Measurements from ENCODE around the gene OSBPL9.
"Not testable (repeated sequence)": the region's sequence is repeated elsewhere in the genome, so short reads cannot be mapped to it uniquely, and the experiment has no call there.

OSBPL9 gene

DNA sequence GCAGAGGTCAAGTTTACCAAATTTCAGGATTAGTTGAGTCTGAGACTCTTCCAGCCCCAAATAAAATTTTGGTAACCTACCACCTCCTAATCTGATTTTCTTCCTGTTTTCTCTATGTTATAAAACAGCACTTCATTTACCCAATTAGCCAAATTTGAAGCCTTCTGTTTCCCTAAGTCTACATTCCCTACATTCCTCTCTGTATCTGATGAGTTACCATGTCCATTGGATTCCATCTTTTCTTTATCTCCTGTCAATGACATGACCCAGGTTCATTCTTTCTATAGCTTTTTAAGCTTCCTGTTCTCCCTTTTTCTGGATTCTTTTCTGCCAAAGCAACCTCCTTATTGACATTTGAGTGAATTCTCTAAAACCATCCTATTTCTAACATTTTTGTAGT lies 72.8 kb downstream of the OSBPL9 start:
- ATAC-seq = no peak
- H3K27ac Mint-ChIP-seq = peak overlapping the region; percentile 11

DNA sequence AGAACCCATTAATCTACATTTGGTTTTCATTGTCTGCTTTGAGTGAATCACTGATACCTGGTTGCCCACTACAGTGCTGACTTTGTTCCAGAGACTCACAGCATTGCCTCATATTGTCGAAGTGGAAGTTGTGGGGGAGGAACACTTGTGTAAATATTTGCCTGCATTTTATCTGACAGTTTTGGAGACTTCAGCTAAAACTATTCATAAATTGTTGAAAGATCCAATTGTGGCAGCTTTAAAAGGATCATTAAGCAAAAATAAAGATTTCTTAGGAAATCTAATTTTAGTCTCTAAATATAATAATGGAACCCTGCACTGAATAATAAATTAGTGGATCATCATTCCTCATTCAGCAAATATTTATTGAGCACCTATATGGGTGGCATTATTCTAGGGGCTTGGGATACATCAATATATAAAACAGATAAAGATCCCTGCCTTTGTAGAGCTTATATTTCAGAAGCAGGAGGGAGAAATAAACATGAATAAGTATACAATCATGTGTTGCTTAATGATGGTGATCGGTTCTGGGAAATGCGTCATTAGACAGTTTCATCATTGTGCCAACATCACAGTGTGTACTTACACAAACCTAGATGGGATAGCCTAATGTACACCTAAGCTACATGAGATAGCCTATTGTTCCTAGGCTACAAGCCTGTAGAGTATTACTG lies 73.5 kb downstream of the OSBPL9 start:
- peaks cover 5% of the 10 kb centered on the region for H3K36me3 Mint-ChIP-seq
- no peak for ATAC-seq
- no peak overlapping the region for H3K4me3 Mint-ChIP-seq
- no peaks in the 10 kb centered on the region for H3K27me3 Mint-ChIP-seq
- no peaks in the 10 kb centered on the region for H3K9me3 Mint-ChIP-seq
- H3K4me1 Mint-ChIP-seq = peaks cover 25% of the 10 kb centered on the region
- H3K27ac Mint-ChIP-seq = no peak overlapping the region

More for the DNA sequence above, 72.8 kb downstream of the OSBPL9 start:
- Mint-ChIP-seq H3K27me3 (no peaks in the 10 kb centered on the region), H3K9me3 (no peaks in the 10 kb centered on the region), H3K36me3 (peaks cover 5% of the 10 kb centered on the region), H3K4me1 (peaks cover 25% of the 10 kb centered on the region), H3K4me3 (no peak overlapping the region)

DNA sequence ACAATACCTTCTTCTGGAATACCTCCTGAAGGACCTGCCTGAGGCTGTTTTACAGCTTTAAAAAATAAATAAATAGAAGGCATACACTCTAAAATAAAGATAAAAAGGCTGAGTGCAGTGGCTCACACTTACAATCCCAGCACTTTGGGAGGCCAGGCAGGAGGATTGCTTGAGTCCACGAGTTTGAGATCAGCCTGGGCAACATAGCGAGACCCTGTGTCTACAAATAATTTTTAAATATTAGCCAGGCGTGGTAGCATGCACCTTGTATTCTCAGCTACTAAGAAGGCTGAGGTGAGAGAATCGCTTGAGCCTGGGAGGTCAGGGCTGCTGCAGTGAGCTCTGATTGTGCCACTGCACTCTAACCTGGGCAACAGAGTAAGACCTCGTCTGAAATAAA lies 75.0 kb downstream of the OSBPL9 start:
- no peak overlapping the region for H3K27ac Mint-ChIP-seq
- ATAC-seq = no peak
- peaks cover 25% of the 10 kb centered on the region for H3K4me1 Mint-ChIP-seq
- no peaks in the 10 kb centered on the region for H3K9me3 Mint-ChIP-seq
- H3K36me3 Mint-ChIP-seq = peaks cover 5% of the 10 kb centered on the region
- no peak overlapping the region for H3K4me3 Mint-ChIP-seq
- H3K27me3 Mint-ChIP-seq = no peaks in the 10 kb centered on the region

GRCh38 chr1:51693419-51694155 lies 76.7 kb downstream of the OSBPL9 start:
- Mint-ChIP-seq H3K4me3 (no peak overlapping the region), H3K4me1 (peaks cover 18% of the 10 kb centered on the region), H3K27ac (no peak overlapping the region), H3K27me3 (no peaks in the 10 kb centered on the region), H3K36me3 (peaks cover 5% of the 10 kb centered on the region), H3K9me3 (no peaks in the 10 kb centered on the region)
- no peak for ATAC-seq

- no peaks in the 10 kb centered on the region for H3K9me3 Mint-ChIP-seq
- no peak overlapping the region for H3K4me3 Mint-ChIP-seq
- H3K36me3 Mint-ChIP-seq = no peaks in the 10 kb centered on the region
- H3K4me1 Mint-ChIP-seq = peaks cover 12% of the 10 kb centered on the region
- ATAC-seq = no peak
- H3K27ac Mint-ChIP-seq = no peak overlapping the region
- no peaks in the 10 kb centered on the region for H3K27me3 Mint-ChIP-seq
Measured at GRCh38 chr1:51697166-51697565, 80.3 kb downstream of the OSBPL9 start.

GRCh38 chr1:51699391-51699790 lies 82.5 kb downstream of the OSBPL9 start:
- H3K4me3 Mint-ChIP-seq = no peak overlapping the region
- H3K27me3 Mint-ChIP-seq = no peaks in the 10 kb centered on the region
- ATAC-seq = no peak
- no peak overlapping the region for H3K27ac Mint-ChIP-seq
- H3K9me3 Mint-ChIP-seq = no peaks in the 10 kb centered on the region
- H3K36me3 Mint-ChIP-seq = no peaks in the 10 kb centered on the region
- H3K4me1 Mint-ChIP-seq = peaks cover 12% of the 10 kb centered on the region

DNA sequence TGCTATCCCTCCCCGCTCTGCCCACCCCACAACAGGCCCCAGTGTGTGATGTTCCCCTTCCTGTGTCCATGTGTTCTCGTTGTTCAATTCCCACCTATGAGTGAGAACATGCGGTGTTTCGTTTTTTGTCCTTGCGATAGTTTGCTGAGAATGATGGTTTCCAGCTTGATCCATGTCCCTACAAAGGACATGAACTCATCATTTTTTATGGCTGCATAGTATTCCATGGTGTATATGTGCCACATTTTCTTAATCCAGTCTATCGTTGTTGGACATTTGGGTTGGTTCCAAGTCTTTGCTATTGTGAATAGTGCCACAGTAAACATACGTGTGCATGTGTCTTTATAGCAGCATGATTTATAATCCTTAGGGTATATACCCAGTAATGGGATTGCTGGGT lies 84.9 kb downstream of the OSBPL9 start:
- peaks cover 17% of the 10 kb centered on the region for H3K4me1 Mint-ChIP-seq

DNA sequence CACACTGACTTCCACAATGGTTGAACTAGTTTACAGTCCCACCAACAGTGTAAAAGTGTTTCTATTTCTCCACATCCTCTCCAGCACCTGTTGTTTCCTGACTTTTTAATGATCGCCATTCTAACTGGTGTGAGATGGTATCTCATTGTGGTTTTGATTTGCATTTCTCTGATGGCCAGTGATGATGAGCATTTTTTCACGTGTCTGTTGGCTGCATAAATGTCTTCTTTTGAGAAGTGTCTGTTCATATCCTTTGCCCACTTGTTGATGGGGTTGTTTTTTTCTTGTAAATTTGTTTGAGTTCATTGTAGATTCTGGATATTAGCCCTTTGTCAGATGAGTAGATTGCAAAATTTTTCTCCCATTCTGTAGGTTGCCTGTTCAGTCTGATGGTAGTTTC lies 85.3 kb downstream of the OSBPL9 start:
- not testable (repeated sequence) for H3K4me3 Mint-ChIP-seq, ATAC-seq, H3K36me3 Mint-ChIP-seq, H3K9me3 Mint-ChIP-seq, H3K27me3 Mint-ChIP-seq, H3K27ac Mint-ChIP-seq
- peaks cover 21% of the 10 kb centered on the region for H3K4me1 Mint-ChIP-seq

More for the DNA sequence above, 84.9 kb downstream of the OSBPL9 start:
- H3K9me3 Mint-ChIP-seq, H3K27ac Mint-ChIP-seq, H3K36me3 Mint-ChIP-seq, H3K4me3 Mint-ChIP-seq, ATAC-seq, H3K27me3 Mint-ChIP-seq: not testable (repeated sequence)

DNA sequence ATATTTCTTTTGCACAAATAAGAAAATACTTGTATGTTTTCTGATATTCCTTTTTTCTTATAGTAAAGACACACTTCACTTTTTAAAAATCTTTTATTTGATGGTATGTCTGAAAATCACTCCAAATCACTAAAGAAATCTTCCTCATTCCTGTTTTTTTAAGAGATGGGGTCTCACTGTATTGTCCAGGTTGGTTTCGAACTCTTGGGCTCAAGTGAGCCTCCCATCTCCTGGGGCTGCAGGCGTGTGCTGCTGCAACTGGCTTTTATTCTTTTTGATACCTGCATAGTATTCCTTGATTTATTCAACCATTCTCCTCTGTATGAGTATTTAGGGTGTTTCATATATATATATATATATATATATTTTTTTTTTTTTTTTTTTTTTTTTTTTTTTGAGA lies 88.1 kb downstream of the OSBPL9 start:
- no peak overlapping the region for H3K27ac Mint-ChIP-seq
- no peak for ATAC-seq
- H3K9me3 Mint-ChIP-seq = no peaks in the 10 kb centered on the region
- H3K27me3 Mint-ChIP-seq = no peaks in the 10 kb centered on the region
- peaks cover 13% of the 10 kb centered on the region for H3K4me1 Mint-ChIP-seq
- no peak overlapping the region for H3K4me3 Mint-ChIP-seq
- H3K36me3 Mint-ChIP-seq = peaks cover 6% of the 10 kb centered on the region

DNA sequence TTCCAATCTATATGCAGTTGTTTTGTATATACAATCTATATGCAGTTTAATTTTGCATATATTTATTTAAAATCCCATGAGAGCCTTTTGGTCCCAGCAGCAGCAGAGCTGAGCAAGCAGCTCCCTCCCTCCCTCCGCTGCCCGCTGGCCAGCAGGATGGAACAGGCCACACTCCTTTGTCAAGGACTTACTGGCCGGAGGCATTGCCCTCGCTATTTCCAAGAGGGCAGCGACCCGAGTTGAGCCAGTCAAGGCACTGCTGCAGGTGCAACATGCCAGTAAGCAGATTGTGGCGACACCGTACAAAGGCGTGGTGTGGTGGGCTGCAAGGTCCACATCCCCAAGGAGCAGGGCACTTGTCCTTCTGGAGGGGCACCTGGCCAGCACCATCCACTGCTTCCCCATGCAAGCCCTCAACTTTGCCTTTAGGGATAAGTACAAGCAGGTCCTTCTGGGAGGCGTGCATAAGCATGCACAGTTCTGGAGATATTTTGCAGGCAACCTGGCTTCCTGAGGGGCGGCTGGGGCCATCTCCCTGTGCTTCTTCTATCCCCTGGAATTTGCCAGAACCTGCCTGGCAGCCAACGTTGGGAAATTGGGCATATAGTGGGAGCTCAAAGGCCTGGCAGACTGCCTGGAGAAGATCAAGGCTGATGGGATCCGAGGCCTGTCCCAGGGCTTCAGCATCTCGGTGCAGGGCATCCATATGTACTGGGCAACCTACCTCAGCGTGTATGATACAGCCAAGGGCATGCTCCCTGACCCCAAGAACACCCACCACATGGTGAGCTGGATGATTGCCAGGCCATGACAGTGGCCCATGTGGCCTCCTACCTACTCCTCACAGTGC lies 92.2 kb downstream of the OSBPL9 start:
- ATAC-seq = no peak
- Mint-ChIP-seq H3K27me3 (no peaks in the 10 kb centered on the region), H3K4me3 (no peak overlapping the region), H3K9me3 (no peaks in the 10 kb centered on the region), H3K4me1 (peaks cover 9% of the 10 kb centered on the region), H3K27ac (no peak overlapping the region), H3K36me3 (peaks cover 6% of the 10 kb centered on the region)

GRCh38 chr1:51709951-51710350 lies 93.1 kb downstream of the OSBPL9 start:
- no peak for ATAC-seq
- Mint-ChIP-seq H3K4me1 (peaks cover 7% of the 10 kb centered on the region), H3K27me3 (no peaks in the 10 kb centered on the region), H3K4me3 (no peak overlapping the region), H3K27ac (no peak overlapping the region), H3K36me3 (peaks cover 4% of the 10 kb centered on the region), H3K9me3 (no peaks in the 10 kb centered on the region)

DNA sequence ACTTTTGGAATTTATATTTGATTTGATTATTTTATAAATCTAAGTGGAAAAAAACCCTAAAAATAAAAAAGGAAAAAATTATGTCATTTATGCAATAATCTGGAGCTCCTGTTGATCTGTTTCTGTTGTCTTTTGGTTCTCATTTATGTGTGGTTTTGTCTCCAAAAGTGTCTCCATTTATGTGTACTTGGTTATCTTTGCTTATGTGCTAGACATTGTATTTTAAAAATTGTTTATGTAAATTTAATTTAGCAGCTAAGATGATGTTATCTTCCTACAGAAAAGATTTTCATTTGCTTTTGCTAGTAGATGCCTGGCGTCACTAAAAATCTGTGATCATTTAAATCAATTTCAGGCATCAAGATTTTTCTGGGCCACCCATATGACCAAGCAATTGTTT lies 95.7 kb downstream of the OSBPL9 start:
- ATAC-seq = no peak
- Mint-ChIP-seq H3K4me3 (no peak overlapping the region), H3K9me3 (no peaks in the 10 kb centered on the region), H3K27ac (no peak overlapping the region), H3K4me1 (peaks cover 26% of the 10 kb centered on the region), H3K36me3 (peaks cover 7% of the 10 kb centered on the region), H3K27me3 (no peaks in the 10 kb centered on the region)

DNA sequence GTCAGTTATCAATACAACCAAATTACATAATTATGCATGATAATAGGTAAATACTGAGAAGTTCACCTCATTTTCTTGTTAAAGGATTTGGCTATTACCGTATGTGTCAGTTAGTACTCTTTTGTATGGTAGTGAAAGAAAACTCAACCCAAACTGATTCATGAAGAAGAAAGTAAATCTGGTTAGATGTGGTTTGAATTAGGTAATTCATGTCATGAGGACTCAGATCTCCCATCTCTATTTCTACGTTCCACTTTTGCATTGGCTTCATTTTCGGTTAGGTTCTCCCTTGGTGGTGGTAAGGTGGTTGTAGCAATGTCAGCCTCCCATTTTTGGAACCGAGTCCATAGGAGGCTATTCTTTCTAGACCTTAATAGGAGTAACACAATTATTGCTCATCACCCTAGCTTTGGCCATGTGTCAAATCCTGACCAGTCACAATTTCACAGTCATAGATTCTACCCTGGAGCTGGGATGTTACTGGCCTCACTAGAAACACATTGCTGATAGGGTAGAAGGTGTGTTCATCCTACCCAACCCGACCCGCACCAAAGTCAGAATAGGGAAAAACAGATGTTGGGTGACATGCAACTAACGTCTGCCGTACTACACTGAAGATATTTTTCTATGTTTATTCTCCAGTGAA lies 97.6 kb downstream of the OSBPL9 start:
- peaks cover 33% of the 10 kb centered on the region for H3K4me1 Mint-ChIP-seq
- no peaks in the 10 kb centered on the region for H3K27me3 Mint-ChIP-seq
- H3K36me3 Mint-ChIP-seq = peaks cover 13% of the 10 kb centered on the region
- H3K4me3 Mint-ChIP-seq = no peak overlapping the region
- H3K9me3 Mint-ChIP-seq = no peaks in the 10 kb centered on the region
- no peak for ATAC-seq
- no peak overlapping the region for H3K27ac Mint-ChIP-seq

GRCh38 chr1:51715369-51715768 lies 98.5 kb downstream of the OSBPL9 start:
- Mint-ChIP-seq H3K4me1 (peaks cover 33% of the 10 kb centered on the region), H3K27ac (peak overlapping the region; percentile 11), H3K27me3 (no peaks in the 10 kb centered on the region), H3K4me3 (no peak overlapping the region), H3K36me3 (peaks cover 13% of the 10 kb centered on the region), H3K9me3 (no peaks in the 10 kb centered on the region)
- no peak for ATAC-seq

DNA sequence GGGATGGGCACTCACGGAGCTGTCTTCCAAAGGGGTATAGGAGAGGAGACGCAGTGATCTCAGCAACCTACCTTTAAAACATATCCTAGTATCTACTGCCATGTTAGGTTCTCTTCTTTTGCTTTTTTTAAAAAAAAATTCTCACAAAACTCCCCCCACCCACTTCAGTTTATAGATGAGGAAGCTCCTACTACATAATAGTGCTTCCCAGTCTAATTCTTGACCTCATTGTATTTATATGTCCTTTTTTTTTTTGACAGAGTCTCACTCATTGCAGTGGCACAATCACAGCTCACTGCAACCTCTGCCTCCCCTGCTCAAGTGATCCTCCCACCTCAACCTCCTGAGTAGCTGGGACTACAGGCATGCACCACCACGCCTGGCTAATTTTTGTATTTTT lies 99.9 kb downstream of the OSBPL9 start:
- no peak for ATAC-seq
- Mint-ChIP-seq H3K4me1 (peaks cover 33% of the 10 kb centered on the region), H3K36me3 (peaks cover 13% of the 10 kb centered on the region), H3K9me3 (no peaks in the 10 kb centered on the region), H3K4me3 (no peak overlapping the region), H3K27me3 (no peaks in the 10 kb centered on the region), H3K27ac (no peak overlapping the region)
